ENCODE measurements around the gene RAB7B. TPM values are rescaled to one million over a fixed set of nuclear protein-coding genes. Genes with fewer than 3 reads are reported as not detected.

Gene RAB7B
- total RNA-seq: 0.10 TPM in 1 of 2 replicates, not detected in the other

GRCh38 chr1:206002871-206003801, at the start of gene RAB7B:
Gene RAB7B, minus strand, starts transcription at chr1:206003395. Its CDS starts 9,260 bp downstream, at chr1:205994135.

GRCh38 chr1:206023695-206024094, 20.5 kb upstream of the RAB7B start, which contains the start of gene CTSE:
Gene CTSE, minus strand, starts transcription at chr1:206023895. Its CDS starts 104 bp downstream, at chr1:206023791.

GRCh38 chr1:205943245-205943644, 60.0 kb downstream of the RAB7B start, which contains the start of gene SLC26A9:
Gene SLC26A9, minus strand, starts transcription at chr1:205943456. Its CDS starts 7,636 bp downstream, at chr1:205935820.

Other genes starting within 250 kb of the RAB7B start
- 16.0 and 17.1 TPM in 2 replicates for gene RAB29, start 227.9 kb downstream of the RAB7B start, total RNA-seq
- gene SLC41A1, start 190.2 kb downstream of the RAB7B start, total RNA-seq: 10.5 and 18.7 TPM in 2 replicates
- not detected in 2 replicates for gene PM20D1, start 153.3 kb downstream of the RAB7B start, total RNA-seq
- gene SLC26A9, start 59.9 kb downstream of the RAB7B start, total RNA-seq: 0.34 and 0.53 TPM in 2 replicates
- gene CTSE, start 20.5 kb upstream of the RAB7B start, total RNA-seq: not detected in 2 replicates
- gene RHEX, start 49.8 kb upstream of the RAB7B start, total RNA-seq: not detected in 2 replicates
- not detected in 2 replicates for gene AVPR1B, start 114.0 kb upstream of the RAB7B start, total RNA-seq
- 7.9 TPM in 2 replicates for gene FAM72A, start 199.4 kb upstream of the RAB7B start, total RNA-seq
- gene SRGAP2, start 200.1 kb upstream of the RAB7B start, total RNA-seq: 49.5 and 73.1 TPM in 2 replicates

Data from mammary microvascular endothelial cell (primary cell).